Measurements from ENCODE around the gene TSHZ1.

TSHZ1 gene

GRCh38 chr18:75309564-75309963 lies 99.0 kb downstream of the TSHZ1 start:
- H3K4me1 ChIP-seq (ENCODE audit: insufficient read depth, low read length, poor library complexity, severe bottlenecking): no peaks in the 10 kb centered on the region
- no peaks in the 10 kb centered on the region for H3K36me3 ChIP-seq (ENCODE audit: insufficient read depth, low read length)
- H4K20me1 ChIP-seq (ENCODE audit: insufficient read depth, low read length, poor library complexity, severe bottlenecking): no peaks in the 10 kb centered on the region
- no peaks in the 10 kb centered on the region for H3K9me3 ChIP-seq (ENCODE audit: insufficient read depth, low read depth, low read length)
- no peak overlapping the region for H3K4me3 ChIP-seq (ENCODE audit: low read length, poor library complexity, severe bottlenecking)
- H3K4me2 ChIP-seq (ENCODE audit: low read depth, low read length, poor library complexity, severe bottlenecking): no peak overlapping the region
- H3F3A ChIP-seq (ENCODE audit: low read depth): no peaks in the 10 kb centered on the region
- no peaks in the 10 kb centered on the region for H3K9me2 ChIP-seq (replicated peaks; ENCODE audit: low read depth, low read length)
- H3K27me3 ChIP-seq (ENCODE audit: insufficient read depth, low read length, poor library complexity, severe bottlenecking): no peaks in the 10 kb centered on the region
- no peak overlapping the region for H3K9ac ChIP-seq (ENCODE audit: low read depth, low read length, poor library complexity, severe bottlenecking)
- H3K79me2 ChIP-seq (ENCODE audit: insufficient read depth, low read length): no peaks in the 10 kb centered on the region
- TF ChIP-seq EZH2phosphoT487 (IDR thresholded peaks at IDR 0.05; ENCODE audit: borderline replicate concordance) (no peak), CTCF (conservative IDR thresholded peaks at IDR 0.05; ENCODE audit: low read length) (no peak)
- no peak overlapping the region for H2AFZ ChIP-seq (ENCODE audit: low read length)

DNA sequence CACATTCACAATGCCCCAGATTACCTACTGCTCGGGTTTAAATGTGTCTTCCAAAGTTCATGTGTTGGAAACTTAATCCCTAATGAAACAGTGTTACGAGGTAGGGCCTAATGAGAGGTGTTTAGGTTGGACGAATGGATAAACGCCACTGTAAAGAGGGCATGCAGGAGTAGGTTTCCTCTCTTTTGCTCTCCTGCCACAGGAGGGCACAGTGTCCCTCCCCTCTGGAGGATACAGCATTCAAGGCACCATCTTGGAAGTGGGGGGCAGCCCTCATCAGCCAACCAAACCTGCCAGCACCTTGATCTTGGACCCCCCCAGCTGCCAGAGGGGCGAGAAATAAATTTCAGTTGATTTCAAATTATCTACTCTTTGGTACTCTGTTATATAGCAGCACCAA lies 103.5 kb downstream of the TSHZ1 start:
- Histone ChIP-seq H3K27me3 (ENCODE audit: insufficient read depth, low read length, poor library complexity, severe bottlenecking) (no peaks in the 10 kb centered on the region), H3K9me3 (ENCODE audit: insufficient read depth, low read depth, low read length) (no peaks in the 10 kb centered on the region), H4K20me1 (ENCODE audit: insufficient read depth, low read length, poor library complexity, severe bottlenecking) (no peaks in the 10 kb centered on the region), H3K4me3 (ENCODE audit: low read length, poor library complexity, severe bottlenecking) (no peak overlapping the region), H2AFZ (ENCODE audit: low read length) (no peak overlapping the region), H3K4me2 (ENCODE audit: low read depth, low read length, poor library complexity, severe bottlenecking) (no peak overlapping the region), H3K4me1 (ENCODE audit: insufficient read depth, low read length, poor library complexity, severe bottlenecking) (no peaks in the 10 kb centered on the region), H3K79me2 (ENCODE audit: insufficient read depth, low read length) (no peaks in the 10 kb centered on the region), H3F3A (ENCODE audit: low read depth) (no peaks in the 10 kb centered on the region), H3K9ac (ENCODE audit: low read depth, low read length, poor library complexity, severe bottlenecking) (no peak overlapping the region), H3K9me2 (replicated peaks; ENCODE audit: low read depth, low read length) (0 out of 2 replicates have a peak, but pooled peaks cover 3% of the 10 kb centered on the region), H3K36me3 (ENCODE audit: insufficient read depth, low read length) (no peaks in the 10 kb centered on the region)
- 0 out of 2 replicates have a peak, but pooled peaks have one; percentile 12 for TF ChIP-seq CTCF (conservative IDR thresholded peaks at IDR 0.05; ENCODE audit: low read length)
- no peak for TF ChIP-seq EZH2phosphoT487 (IDR thresholded peaks at IDR 0.05; ENCODE audit: borderline replicate concordance)

DNA sequence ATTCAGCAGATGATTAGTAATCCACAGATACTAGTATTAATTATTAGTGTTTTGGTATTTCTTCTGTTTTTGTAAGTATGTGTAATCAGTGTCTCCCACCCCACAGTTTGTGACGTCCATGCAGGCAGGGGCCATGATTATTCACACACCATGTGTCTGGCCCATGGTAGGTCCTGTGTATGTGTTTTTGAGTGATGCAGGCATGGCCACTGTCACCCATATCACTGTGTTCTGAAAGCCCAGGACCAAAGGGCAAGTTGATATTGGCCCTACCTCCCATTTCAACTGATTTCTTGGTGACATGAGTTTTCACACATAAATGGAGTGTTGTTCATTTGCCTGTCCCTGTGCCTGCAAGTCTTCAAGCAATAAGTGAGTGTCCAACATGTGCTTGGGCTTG lies 104.0 kb downstream of the TSHZ1 start:
- no peaks in the 10 kb centered on the region for H3K27me3 ChIP-seq (ENCODE audit: insufficient read depth, low read length, poor library complexity, severe bottlenecking)
- H3K36me3 ChIP-seq (ENCODE audit: insufficient read depth, low read length): no peaks in the 10 kb centered on the region
- H4K20me1 ChIP-seq (ENCODE audit: insufficient read depth, low read length, poor library complexity, severe bottlenecking): no peaks in the 10 kb centered on the region
- H3K4me3 ChIP-seq (ENCODE audit: low read length, poor library complexity, severe bottlenecking): no peak overlapping the region
- H3K4me1 ChIP-seq (ENCODE audit: insufficient read depth, low read length, poor library complexity, severe bottlenecking): no peaks in the 10 kb centered on the region
- no peaks in the 10 kb centered on the region for H3F3A ChIP-seq (ENCODE audit: low read depth)
- no peak for TF ChIP-seq CTCF (conservative IDR thresholded peaks at IDR 0.05; ENCODE audit: low read length)
- no peak for TF ChIP-seq EZH2phosphoT487 (IDR thresholded peaks at IDR 0.05; ENCODE audit: borderline replicate concordance)
- 0 out of 2 replicates have a peak, but pooled peaks cover 3% of the 10 kb centered on the region for H3K9me2 ChIP-seq (replicated peaks; ENCODE audit: low read depth, low read length)
- H3K9me3 ChIP-seq (ENCODE audit: insufficient read depth, low read depth, low read length): no peaks in the 10 kb centered on the region
- H2AFZ ChIP-seq (ENCODE audit: low read length): no peak overlapping the region
- H3K79me2 ChIP-seq (ENCODE audit: insufficient read depth, low read length): no peaks in the 10 kb centered on the region
- no peak overlapping the region for H3K4me2 ChIP-seq (ENCODE audit: low read depth, low read length, poor library complexity, severe bottlenecking)
- H3K9ac ChIP-seq (ENCODE audit: low read depth, low read length, poor library complexity, severe bottlenecking): no peak overlapping the region
